Ectodermal cell (in vitro differentiated cells): ENCODE data around the gene PSMB11.

Experiments used
- H3K27ac ChIP-seq: 2 replicates; pipeline ENCODE4 v1.7.0; 2013; ENCODE audit warnings: mild to moderate bottlenecking, low read depth, low read length; ENCODE audit not compliant: insufficient read depth, poor library complexity, severe bottlenecking
- H3K27me3 ChIP-seq: 2 replicates; pipeline ENCODE4 v1.7.0; 2013; ENCODE audit warnings: mild to moderate bottlenecking, low read length; ENCODE audit not compliant: insufficient read depth, control insufficient read depth, poor library complexity, severe bottlenecking
- H3K36me3 ChIP-seq: one replicate; pipeline ENCODE4 v1.7.0; 2013; ENCODE audit warnings: low read length; ENCODE audit not compliant: control insufficient read depth, insufficient read depth
- H3K4me1 ChIP-seq: one replicate; pipeline ENCODE4 v1.7.0; 2013; ENCODE audit warnings: low read length; ENCODE audit not compliant: control insufficient read depth, insufficient read depth
- H3K4me3 ChIP-seq: 2 replicates; pipeline ENCODE4 v1.7.0; 2013; ENCODE audit warnings: low read depth, low read length, control low read depth; ENCODE audit not compliant: insufficient read depth
- H3K9me3 ChIP-seq: 2 replicates; pipeline ENCODE4 v1.7.0; 2013; ENCODE audit warnings: mild to moderate bottlenecking, low read length, moderate library complexity; ENCODE audit not compliant: control insufficient read depth
- WGBS, 2 experiments: methylation state at CpG; one replicate each; pipeline ENCODE4 v1.1.7; 2013; ENCODE audit warnings: missing lambda C conversion rate in 2 of 2; 5-methylcytosine and 5-hydroxymethylcytosine counted together

Gene PSMB11

GRCh38 chr14:23052671-23053070, 10.7 kb downstream of the PSMB11 start:
- Histone ChIP-seq H3K27ac (no peak overlapping the region), H3K27me3 (no peaks in the 10 kb centered on the region), H3K4me1 (peaks cover 4% of the 10 kb centered on the region), H3K9me3 (no peaks in the 10 kb centered on the region), H3K4me3 (no peak overlapping the region), H3K36me3 (peaks cover 24% of the 10 kb centered on the region)
- WGBS, 2 experiments, result 78% methylated on average over 3 of the region's 3 CpGs

DNA sequence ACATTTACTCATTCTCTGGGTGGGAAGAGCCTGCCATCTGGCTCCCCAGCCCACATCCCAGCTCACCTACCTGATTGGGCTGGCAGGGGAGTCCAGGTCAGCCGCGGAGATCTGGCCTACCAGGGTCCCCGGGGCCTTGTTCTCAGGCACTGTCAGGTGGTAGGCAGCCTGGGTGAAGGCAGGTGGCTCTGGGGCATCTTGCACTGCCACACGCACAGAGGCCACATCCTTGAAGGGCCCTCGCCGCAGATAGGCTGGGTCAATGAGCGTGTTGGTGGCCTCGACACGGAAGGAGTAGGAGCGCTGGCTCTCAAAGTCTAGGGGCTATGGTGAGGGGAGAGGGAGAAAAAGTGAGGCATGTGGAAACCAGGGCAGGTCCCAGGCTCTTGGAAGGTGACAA, 11.4 kb downstream of the PSMB11 start:
- H3K4me3 ChIP-seq, result no peak overlapping the region
- no peak overlapping the region for H3K27ac ChIP-seq
- H3K36me3 ChIP-seq, result peaks cover 24% of the 10 kb centered on the region
- H3K9me3 ChIP-seq, result no peaks in the 10 kb centered on the region
- no peaks in the 10 kb centered on the region for H3K27me3 ChIP-seq
- WGBS, 2 experiments, result 97% methylated on average over 10 of the region's 10 CpGs
- H3K4me1 ChIP-seq, result peaks cover 4% of the 10 kb centered on the region

- 83 to 89% methylated on average over 17 of the region's 17 CpGs for WGBS, 2 experiments
- H3K4me1 ChIP-seq, result peaks cover 4% of the 10 kb centered on the region
- H3K4me3 ChIP-seq, result no peak overlapping the region
- H3K27ac ChIP-seq, result no peak overlapping the region
- H3K9me3 ChIP-seq, result no peaks in the 10 kb centered on the region
- H3K27me3 ChIP-seq, result no peaks in the 10 kb centered on the region
- peaks cover 26% of the 10 kb centered on the region for H3K36me3 ChIP-seq
Observed at GRCh38 chr14:23054000-23054811, 12.2 kb downstream of the PSMB11 start.

- no peak overlapping the region for H3K27ac ChIP-seq
- no peaks in the 10 kb centered on the region for H3K27me3 ChIP-seq
- no peak overlapping the region for H3K4me3 ChIP-seq
- H3K4me1 ChIP-seq, result peaks cover 4% of the 10 kb centered on the region
- H3K9me3 ChIP-seq, result no peaks in the 10 kb centered on the region
- WGBS, 2 experiments, result 96% methylated on average over 12 of the region's 12 CpGs
- H3K36me3 ChIP-seq, result peaks cover 20% of the 10 kb centered on the region
Observed at GRCh38 chr14:23055147-23055550, 13.1 kb downstream of the PSMB11 start.

DNA sequence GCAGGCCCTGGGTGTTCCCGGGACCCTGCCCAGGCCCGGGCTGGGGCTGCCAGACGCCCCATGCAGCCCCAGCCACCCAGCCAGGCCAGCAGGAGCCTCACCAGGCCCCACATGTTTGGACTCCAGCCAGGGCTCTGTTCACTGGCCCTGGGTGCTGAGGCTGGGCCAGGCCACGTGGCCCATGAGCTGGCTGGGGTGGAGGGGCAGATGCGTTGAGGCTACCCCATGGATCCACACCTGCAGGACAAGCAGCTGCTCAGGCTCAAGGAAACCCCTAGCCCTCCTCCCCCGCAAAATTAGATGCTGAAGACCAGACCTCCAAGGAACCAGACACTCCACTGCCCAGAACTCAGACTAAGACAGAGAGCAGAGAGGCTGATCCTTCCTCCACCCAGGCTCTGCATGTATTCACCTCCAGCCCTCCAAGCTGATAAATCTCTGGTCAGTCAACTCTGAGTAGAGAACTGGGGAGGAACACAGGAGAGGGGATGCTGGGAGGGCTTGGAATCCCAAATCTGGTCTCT, 13.7 kb downstream of the PSMB11 start:
- H3K4me3 ChIP-seq, result no peak overlapping the region
- WGBS, 2 experiments, result 91 to 93% methylated on average over 6 of the region's 6 CpGs
- H3K9me3 ChIP-seq, result no peaks in the 10 kb centered on the region
- no peaks in the 10 kb centered on the region for H3K27me3 ChIP-seq
- peaks cover 20% of the 10 kb centered on the region for H3K36me3 ChIP-seq
- H3K4me1 ChIP-seq, result peaks cover 4% of the 10 kb centered on the region
- H3K27ac ChIP-seq, result no peak overlapping the region

DNA sequence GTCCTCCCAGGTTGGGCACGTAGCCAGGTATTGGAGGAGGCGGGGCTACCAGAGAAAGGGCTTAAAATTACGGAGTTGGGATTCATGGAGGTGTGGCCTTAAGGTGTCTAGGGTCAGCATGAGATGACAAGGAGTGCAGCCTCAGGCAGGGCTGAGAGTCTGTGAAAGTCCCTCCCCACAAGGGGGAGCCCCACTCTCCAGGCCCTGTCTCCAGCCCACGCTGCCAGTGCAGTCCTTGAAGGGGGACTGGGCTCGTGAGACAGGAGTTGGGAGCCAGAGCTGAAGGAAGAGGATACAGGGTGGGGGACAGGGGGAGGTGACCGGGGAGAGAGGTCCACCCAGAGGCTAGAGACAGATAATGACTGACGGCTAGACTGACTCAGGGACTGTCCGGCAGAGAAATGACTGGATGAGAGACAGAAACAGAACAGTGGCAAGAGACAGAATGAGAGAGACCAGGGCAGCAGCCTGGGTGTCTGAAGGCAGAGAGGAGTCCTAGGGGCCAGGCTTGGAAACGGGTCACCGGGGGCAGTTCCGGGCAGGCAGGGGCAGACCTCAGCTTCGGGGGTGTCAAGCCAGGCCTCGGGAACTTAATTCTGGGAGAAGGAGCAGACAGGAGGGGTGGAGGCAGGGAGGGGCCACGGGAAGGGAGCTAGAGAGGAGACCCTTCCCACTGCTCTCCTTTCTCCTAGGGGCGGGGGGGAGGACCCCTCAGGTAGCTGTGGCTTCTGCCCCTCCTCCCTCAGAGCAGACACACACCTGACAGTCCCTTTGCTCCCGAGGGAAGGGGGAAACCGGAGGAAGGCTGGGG, 14.3 kb downstream of the PSMB11 start:
- Histone ChIP-seq H3K27me3 (no peaks in the 10 kb centered on the region), H3K4me1 (peaks cover 4% of the 10 kb centered on the region), H3K9me3 (no peaks in the 10 kb centered on the region), H3K27ac (no peak overlapping the region), H3K4me3 (peak overlapping the region; percentile 68), H3K36me3 (peaks cover 24% of the 10 kb centered on the region)
- 6 to 8% methylated on average over 17 of the region's 17 CpGs for WGBS, 2 experiments

GRCh38 chr14:23056956-23057756, 15.1 kb downstream of the PSMB11 start, which contains the start of gene CDH24:
Gene CDH24 (minus strand): TSS chr14:23057520. CDS start chr14:23055733, 1,787 bp downstream.
- no peaks in the 10 kb centered on the region for H3K9me3 ChIP-seq
- peak within 1 kb of the TSS; percentile 68 for H3K4me3 ChIP-seq
- peak within 1 kb of the TSS; percentile 93 for H3K27ac ChIP-seq
- H3K27me3 ChIP-seq, result no peaks in the 10 kb centered on the region
- peaks cover 22% of the 10 kb centered on the region for H3K36me3 ChIP-seq
- WGBS, 2 experiments, result 0 to 1% methylated on average over 73 of the region's 73 CpGs
- H3K4me1 ChIP-seq, result peaks cover 4% of the 10 kb centered on the region

GRCh38 chr14:23057757-23058653, 16.0 kb downstream of the PSMB11 start:
- H3K27me3 ChIP-seq, result no peaks in the 10 kb centered on the region

More at GRCh38 chr14:23057757-23058653, 16.0 kb downstream of the PSMB11 start:
- Histone ChIP-seq H3K36me3 (peaks cover 28% of the 10 kb centered on the region), H3K27ac (peak overlapping the region; percentile 93), H3K9me3 (no peaks in the 10 kb centered on the region), H3K4me1 (peaks cover 4% of the 10 kb centered on the region), H3K4me3 (peak overlapping the region; percentile 68)
- 2 to 3% methylated on average over 51 of the region's 51 CpGs for WGBS, 2 experiments
